ENCODE data around the gene AMBN.

Gene AMBN, protein sequence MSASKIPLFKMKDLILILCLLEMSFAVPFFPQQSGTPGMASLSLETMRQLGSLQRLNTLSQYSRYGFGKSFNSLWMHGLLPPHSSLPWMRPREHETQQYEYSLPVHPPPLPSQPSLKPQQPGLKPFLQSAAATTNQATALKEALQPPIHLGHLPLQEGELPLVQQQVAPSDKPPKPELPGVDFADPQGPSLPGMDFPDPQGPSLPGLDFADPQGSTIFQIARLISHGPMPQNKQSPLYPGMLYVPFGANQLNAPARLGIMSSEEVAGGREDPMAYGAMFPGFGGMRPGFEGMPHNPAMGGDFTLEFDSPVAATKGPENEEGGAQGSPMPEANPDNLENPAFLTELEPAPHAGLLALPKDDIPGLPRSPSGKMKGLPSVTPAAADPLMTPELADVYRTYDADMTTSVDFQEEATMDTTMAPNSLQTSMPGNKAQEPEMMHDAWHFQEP

GRCh38 chr4:70591955-70592582 is at the start of gene AMBN:
Gene AMBN, plus strand, starts transcription at chr4:70592256. Its CDS starts 103 bp downstream, at chr4:70592359.
- no peak within 1 kb of the TSS for H3K27ac Mint-ChIP-seq
- H3K4me1 Mint-ChIP-seq (ENCODE audit: low read depth) = no peaks in the 10 kb centered on the region
- H3K36me3 Mint-ChIP-seq = no peaks in the 10 kb centered on the region
- H3K27me3 Mint-ChIP-seq = no peaks in the 10 kb centered on the region
- H3K4me3 Mint-ChIP-seq = no peak within 1 kb of the TSS
- no peaks in the 10 kb centered on the region for H3K9me3 Mint-ChIP-seq (ENCODE audit: low read depth)

DNA sequence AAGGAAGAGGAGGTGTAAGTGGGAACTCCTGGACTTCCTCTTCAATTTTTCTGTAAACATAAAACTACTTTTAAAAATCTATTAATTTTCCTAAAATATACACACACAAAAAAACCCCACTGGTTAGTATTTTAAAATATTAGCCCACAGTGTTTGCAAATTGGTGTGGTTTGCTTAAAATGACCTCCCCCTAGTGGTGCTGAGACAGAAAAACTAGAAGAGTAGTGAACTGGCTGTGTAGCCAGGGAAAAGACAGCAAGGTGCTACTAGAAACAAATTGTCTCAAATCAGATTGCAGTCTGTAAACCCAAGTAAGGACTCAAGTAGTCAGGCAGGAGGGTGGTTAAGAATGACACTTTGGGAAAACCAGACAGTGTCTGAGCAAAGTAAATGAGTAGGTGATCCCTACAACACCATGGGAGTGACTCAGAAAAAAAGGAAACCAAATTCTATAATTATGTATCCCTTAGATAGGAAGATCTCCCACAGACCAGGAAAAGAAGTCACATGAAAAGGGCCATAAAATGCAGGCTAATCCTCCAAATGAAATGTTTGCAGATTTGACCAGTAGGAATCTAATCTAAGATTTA is 47.7 kb upstream of the AMBN start:
- Mint-ChIP-seq H3K4me1 (ENCODE audit: low read depth) (no peaks in the 10 kb centered on the region), H3K4me3 (no peak overlapping the region), H3K27me3 (peaks cover 10% of the 10 kb centered on the region), H3K36me3 (no peaks in the 10 kb centered on the region), H3K9me3 (ENCODE audit: low read depth) (no peaks in the 10 kb centered on the region), H3K27ac (no peak overlapping the region)

DNA sequence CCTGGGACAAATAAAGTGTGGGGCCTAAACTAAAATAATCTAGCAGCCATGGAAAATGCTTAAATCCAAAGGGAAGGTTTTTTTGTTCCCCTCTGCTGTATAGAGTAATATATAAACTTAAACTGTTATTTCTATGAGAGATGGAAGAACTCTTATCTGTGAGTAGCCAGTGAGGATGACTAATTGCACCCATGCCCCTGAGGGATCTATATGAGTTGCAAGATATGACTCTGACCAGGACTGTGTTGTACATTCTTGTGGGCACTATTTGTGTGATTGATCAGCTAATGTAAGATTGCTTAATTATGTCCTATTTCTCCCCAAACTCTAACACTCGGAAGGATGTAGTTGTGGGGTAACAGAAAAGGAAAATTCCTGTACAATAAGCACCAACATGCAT is 35.2 kb upstream of the AMBN start:
- no peaks in the 10 kb centered on the region for H3K36me3 Mint-ChIP-seq
- H3K27me3 Mint-ChIP-seq = peaks cover 2% of the 10 kb centered on the region
- peaks cover 7% of the 10 kb centered on the region for H3K4me1 Mint-ChIP-seq (ENCODE audit: low read depth)
- H3K27ac Mint-ChIP-seq = no peak overlapping the region
- H3K4me3 Mint-ChIP-seq = no peak overlapping the region
- no peaks in the 10 kb centered on the region for H3K9me3 Mint-ChIP-seq (ENCODE audit: low read depth)

DNA sequence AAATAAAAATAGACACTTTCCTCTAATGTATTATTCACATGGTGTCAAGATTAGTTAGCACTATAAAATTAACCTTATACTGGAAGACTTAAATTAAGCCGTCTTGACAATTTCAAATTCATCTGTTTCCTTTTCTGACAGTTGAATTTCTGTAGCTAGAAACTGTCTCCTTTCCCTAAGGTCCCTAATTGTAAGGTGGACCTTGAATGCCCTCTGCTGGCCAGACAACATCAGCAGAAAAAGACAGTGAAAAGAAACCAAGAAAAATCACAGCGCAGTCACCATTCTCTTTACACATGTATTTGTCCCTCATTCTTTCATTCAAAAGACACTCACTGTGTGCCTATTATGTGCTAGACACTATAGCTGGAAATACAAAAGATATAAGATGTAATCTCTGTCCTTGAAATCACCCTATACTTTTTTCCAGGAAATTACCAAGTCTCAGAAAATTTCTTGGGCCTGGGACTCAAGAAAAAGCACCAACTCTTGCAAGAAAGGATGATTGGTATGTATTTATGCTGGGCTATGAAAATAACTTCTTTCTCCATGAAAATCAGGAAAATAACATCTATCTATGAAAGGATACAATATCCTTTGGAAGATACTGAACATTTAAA is 32.7 kb upstream of the AMBN start:
- H3K27ac Mint-ChIP-seq = no peak overlapping the region
- H3K4me1 Mint-ChIP-seq (ENCODE audit: low read depth) = peaks cover 7% of the 10 kb centered on the region
- no peaks in the 10 kb centered on the region for H3K36me3 Mint-ChIP-seq
- H3K9me3 Mint-ChIP-seq (ENCODE audit: low read depth) = no peaks in the 10 kb centered on the region
- no peak overlapping the region for H3K4me3 Mint-ChIP-seq
- H3K27me3 Mint-ChIP-seq = no peaks in the 10 kb centered on the region

- no peaks in the 10 kb centered on the region for H3K36me3 Mint-ChIP-seq
- no peak overlapping the region for H3K27ac Mint-ChIP-seq
- no peak overlapping the region for H3K4me3 Mint-ChIP-seq
- peaks cover 7% of the 10 kb centered on the region for H3K4me1 Mint-ChIP-seq (ENCODE audit: low read depth)
- H3K9me3 Mint-ChIP-seq (ENCODE audit: low read depth) = no peaks in the 10 kb centered on the region
- no peaks in the 10 kb centered on the region for H3K27me3 Mint-ChIP-seq
Observed at GRCh38 chr4:70559924-70560323, 32.1 kb upstream of the AMBN start.

- H3K27me3 Mint-ChIP-seq = no peaks in the 10 kb centered on the region
- no peak overlapping the region for H3K4me3 Mint-ChIP-seq
- no peaks in the 10 kb centered on the region for H3K36me3 Mint-ChIP-seq
- H3K9me3 Mint-ChIP-seq (ENCODE audit: low read depth) = no peaks in the 10 kb centered on the region
- no peak overlapping the region for H3K27ac Mint-ChIP-seq
- H3K4me1 Mint-ChIP-seq (ENCODE audit: low read depth) = peaks cover 2% of the 10 kb centered on the region
Observed at GRCh38 chr4:70564033-70564432, 28.0 kb upstream of the AMBN start.

GRCh38 chr4:70570796-70571195 is 21.3 kb upstream of the AMBN start:
- Mint-ChIP-seq H3K9me3 (ENCODE audit: low read depth) (peaks cover 2% of the 10 kb centered on the region), H3K27me3 (no peaks in the 10 kb centered on the region), H3K4me3 (no peak overlapping the region), H3K4me1 (ENCODE audit: low read depth) (no peaks in the 10 kb centered on the region), H3K27ac (no peak overlapping the region), H3K36me3 (peaks cover 3% of the 10 kb centered on the region)

- Mint-ChIP-seq H3K36me3 (peaks cover 3% of the 10 kb centered on the region), H3K9me3 (ENCODE audit: low read depth) (peaks cover 4% of the 10 kb centered on the region), H3K27ac (no peak overlapping the region), H3K4me1 (ENCODE audit: low read depth) (no peaks in the 10 kb centered on the region), H3K4me3 (no peak overlapping the region), H3K27me3 (no peaks in the 10 kb centered on the region)
Observed at GRCh38 chr4:70571772-70572171, 20.3 kb upstream of the AMBN start.

GRCh38 chr4:70575964-70576363 is 16.1 kb upstream of the AMBN start:
- Mint-ChIP-seq H3K27ac (no peak overlapping the region), H3K27me3 (no peaks in the 10 kb centered on the region)

GRCh38 chr4:70577220-70577927 is 14.7 kb upstream of the AMBN start:
- Mint-ChIP-seq H3K27me3 (no peaks in the 10 kb centered on the region), H3K9me3 (ENCODE audit: low read depth) (peaks cover 8% of the 10 kb centered on the region), H3K36me3 (peaks cover 3% of the 10 kb centered on the region), H3K27ac (no peak overlapping the region), H3K4me1 (ENCODE audit: low read depth) (no peaks in the 10 kb centered on the region), H3K4me3 (no peak overlapping the region)

More at GRCh38 chr4:70575964-70576363, 16.1 kb upstream of the AMBN start:
- Mint-ChIP-seq H3K9me3 (ENCODE audit: low read depth) (peaks cover 8% of the 10 kb centered on the region), H3K4me1 (ENCODE audit: low read depth) (no peaks in the 10 kb centered on the region), H3K4me3 (no peak overlapping the region), H3K36me3 (peaks cover 3% of the 10 kb centered on the region)

DNA sequence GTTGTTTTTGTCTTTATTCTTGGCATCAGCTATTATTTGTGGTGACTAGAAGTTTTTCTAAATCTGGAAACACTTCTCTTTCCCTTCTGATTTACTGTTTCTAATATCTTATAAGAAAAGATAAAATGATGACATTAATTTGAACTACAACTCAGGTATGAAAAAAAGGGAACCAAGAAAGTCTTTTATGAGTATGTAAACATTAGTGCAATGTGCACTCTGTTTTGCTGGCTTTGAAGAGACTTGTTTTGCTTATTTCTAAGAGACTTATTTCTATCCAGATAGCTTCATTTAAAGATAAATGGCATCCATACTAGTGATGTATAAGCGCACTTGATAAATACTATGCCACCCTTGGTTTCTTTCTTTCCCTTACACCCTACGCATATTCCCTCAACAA is 10.1 kb upstream of the AMBN start:
- Mint-ChIP-seq H3K36me3 (no peaks in the 10 kb centered on the region), H3K9me3 (ENCODE audit: low read depth) (peaks cover 3% of the 10 kb centered on the region), H3K4me1 (ENCODE audit: low read depth) (no peaks in the 10 kb centered on the region), H3K27ac (no peak overlapping the region), H3K4me3 (no peak overlapping the region), H3K27me3 (no peaks in the 10 kb centered on the region)

GRCh38 chr4:70583952-70584834 is 7.9 kb upstream of the AMBN start:
- Mint-ChIP-seq H3K36me3 (no peaks in the 10 kb centered on the region), H3K27me3 (no peaks in the 10 kb centered on the region), H3K9me3 (ENCODE audit: low read depth) (no peaks in the 10 kb centered on the region), H3K4me3 (no peak overlapping the region), H3K4me1 (ENCODE audit: low read depth) (no peaks in the 10 kb centered on the region), H3K27ac (no peak overlapping the region)

DNA sequence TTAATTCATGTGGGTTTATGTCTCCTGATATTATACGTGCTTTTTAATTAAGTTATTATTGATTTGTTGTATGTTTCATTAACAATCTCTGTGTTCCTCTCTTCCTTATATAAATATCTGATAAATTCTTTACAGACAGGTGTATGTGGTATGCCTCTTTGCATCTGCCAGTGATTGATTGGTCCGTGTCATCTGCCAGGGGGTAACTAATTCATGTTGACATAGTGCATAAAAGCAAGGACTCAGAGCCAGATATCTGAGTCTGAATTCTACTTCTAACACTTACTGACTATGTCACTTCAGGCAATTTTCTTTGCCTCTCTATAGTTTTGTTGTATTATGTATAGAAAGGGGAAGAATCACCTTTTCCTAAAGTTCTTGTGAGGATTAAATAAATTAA is 5.2 kb upstream of the AMBN start:
- Mint-ChIP-seq H3K36me3 (no peaks in the 10 kb centered on the region), H3K27me3 (no peaks in the 10 kb centered on the region), H3K9me3 (ENCODE audit: low read depth) (no peaks in the 10 kb centered on the region), H3K4me1 (ENCODE audit: low read depth) (no peaks in the 10 kb centered on the region), H3K4me3 (no peak overlapping the region), H3K27ac (no peak overlapping the region)

DNA sequence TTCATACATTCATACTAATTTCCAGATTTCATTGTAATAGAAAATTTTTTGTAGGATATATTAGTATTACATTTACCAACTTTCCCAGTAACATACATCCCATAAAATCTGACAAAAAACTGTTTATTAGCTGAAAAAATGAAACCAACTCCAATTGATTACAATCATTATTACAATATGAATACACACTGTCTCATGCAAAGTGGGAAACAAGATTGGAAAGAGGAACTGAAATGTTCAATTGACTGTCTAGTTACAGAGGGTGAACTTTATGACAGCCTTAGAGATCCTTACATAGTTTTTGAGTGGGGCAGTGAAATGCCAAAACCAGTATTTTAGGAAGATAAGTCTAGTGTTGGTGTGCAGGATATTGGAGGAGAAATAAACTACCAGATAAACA is 2.3 kb upstream of the AMBN start:
- Mint-ChIP-seq H3K36me3 (no peaks in the 10 kb centered on the region), H3K27ac (no peak overlapping the region), H3K9me3 (ENCODE audit: low read depth) (no peaks in the 10 kb centered on the region), H3K4me1 (ENCODE audit: low read depth) (no peaks in the 10 kb centered on the region), H3K27me3 (no peaks in the 10 kb centered on the region), H3K4me3 (no peak overlapping the region)

Data from activated naive CD8-positive, alpha-beta T cell (primary cell).